EH (cell line): ENCODE results near the gene EIF3A.
"Not testable (repeated sequence)": the region's sequence is repeated elsewhere in the genome, so short reads cannot be mapped to it uniquely, and the experiment has no call there.

Source experiments
- DNase-seq: peaks from one replicate; pipeline ENCODE4 v3.0.0-alpha.2; 2015; ENCODE audit warnings: low read depth

The EIF3A gene

GRCh38 chr10:119080521-119081259 is at the start of gene EIF3A:
Gene EIF3A, minus strand, starts transcription at chr10:119080817. Its CDS starts 141 bp downstream, at chr10:119080676.
- DNase-seq = peak; percentile 91

- DNase-seq = no peak
Observed at GRCh38 chr10:119129721-119130120, 49.1 kb upstream of the EIF3A start.

GRCh38 chr10:119125942-119126341 is 45.3 kb upstream of the EIF3A start:
- DNase-seq = no peak

- no peak for DNase-seq
Observed at GRCh38 chr10:119120875-119121274, 40.3 kb upstream of the EIF3A start.

GRCh38 chr10:119120413-119120867 is 39.8 kb upstream of the EIF3A start:
- DNase-seq = peak; percentile 54

GRCh38 chr10:119119400-119119799 is 38.8 kb upstream of the EIF3A start:
- DNase-seq = no peak

GRCh38 chr10:119118231-119118630 is 37.6 kb upstream of the EIF3A start:
- no peak for DNase-seq

GRCh38 chr10:119116326-119116951 is 35.8 kb upstream of the EIF3A start:
- peak; percentile 8 for DNase-seq

- peak; percentile 52 for DNase-seq
Observed at GRCh38 chr10:119115926-119116325, 35.3 kb upstream of the EIF3A start.

GRCh38 chr10:119113751-119114732 is 33.4 kb upstream of the EIF3A start:
- DNase-seq = peak; percentile 96

- peak; percentile 85 for DNase-seq
Observed at GRCh38 chr10:119112056-119112455, 31.4 kb upstream of the EIF3A start.

GRCh38 chr10:119107771-119108170 is 27.2 kb upstream of the EIF3A start:
- DNase-seq = not testable (repeated sequence)

GRCh38 chr10:119107106-119107505 is 26.5 kb upstream of the EIF3A start:
- not testable (repeated sequence) for DNase-seq

GRCh38 chr10:119105899-119106298 is 25.3 kb upstream of the EIF3A start:
- DNase-seq = not testable (repeated sequence)

- no peak for DNase-seq
Observed at GRCh38 chr10:119105155-119105554, 24.5 kb upstream of the EIF3A start.

- DNase-seq = peak; percentile 31
Observed at GRCh38 chr10:119104654-119105015, 24.0 kb upstream of the EIF3A start.

GRCh38 chr10:119103903-119104653 is 23.5 kb upstream of the EIF3A start, which contains the start of gene DENND10:
Gene DENND10, plus strand, starts transcription at chr10:119104113. Its CDS starts 30 bp downstream, at chr10:119104143.
- peak; percentile 81 for DNase-seq

- DNase-seq = no peak
Observed at GRCh38 chr10:119103241-119103902, 22.8 kb upstream of the EIF3A start.

GRCh38 chr10:119101366-119102098 is 20.9 kb upstream of the EIF3A start:
- no peak for DNase-seq
